Left lobe of liver (tissue), 2 donors: ENCODE measurements around the gene DHFR. TPM values are rescaled to one million over a fixed set of nuclear protein-coding genes. Genes with fewer than 3 reads are reported as not detected.

Source experiments
- ATAC-seq: fragments of 200-7000 bp; cut with Tn5 transposase; one replicate; pipeline ENCODE4 v1.9.1; 2020; ENCODE audit warnings: mild to moderate bottlenecking, moderate library complexity
- DNase-seq: peaks from one replicate; pipeline ENCODE4 v3.0.0-alpha.2; 2020; ENCODE audit warnings: low spot score
- total RNA-seq: library from RNA; stranded (reverse); gene quantifications from one replicate; pipeline ENCODE4 v1.2.1, GENCODE V29; 2021
- donor health status: DM: no; HTN: no; CAD: no; lungs with moderate emphysema.
- donor health status: DM: no; HTN: yes; CAD: no.

Gene DHFR
- total RNA-seq, 1 donor from 2014 or later, result 23.1 TPM

GRCh38 chr5:80655231-80655774 is 520 bp upstream of the DHFR start:
- DNase-seq (no peak), ATAC-seq (no peak)

GRCh38 chr5:80654054-80654390 is 761 bp downstream of the DHFR start:
- peak; percentile 70 for DNase-seq
- ATAC-seq, result peak; percentile 67

GRCh38 chr5:80653502-80653901 is 1.3 kb downstream of the DHFR start:
- ATAC-seq, result no peak

GRCh38 chr5:80646926-80647325 is 7.9 kb downstream of the DHFR start:
- DNase-seq (no peak), ATAC-seq (no peak)

More at GRCh38 chr5:80653502-80653901, 1.3 kb downstream of the DHFR start:
- DNase-seq, result no peak

- ATAC-seq (no peak), DNase-seq (no peak)
These were observed 9.9 kb downstream of the DHFR start for GRCh38 chr5:80644900-80645299.

- no peak for DNase-seq
- ATAC-seq, result no peak
These were observed 13.4 kb downstream of the DHFR start for GRCh38 chr5:80641353-80641752.

- ATAC-seq, result no peak
- DNase-seq, result no peak
These were observed 20.6 kb downstream of the DHFR start for GRCh38 chr5:80634193-80634592.

- no peak for ATAC-seq
- DNase-seq, result no peak
These were observed 22.1 kb downstream of the DHFR start for GRCh38 chr5:80632700-80633099.

- peak; percentile 98 for ATAC-seq
- no peak for DNase-seq
These were observed 23.2 kb downstream of the DHFR start for GRCh38 chr5:80631278-80632259.

- ATAC-seq (no peak), DNase-seq (no peak)
These were observed 25.5 kb downstream of the DHFR start for GRCh38 chr5:80629281-80629680.

GRCh38 chr5:80625230-80625629 is 29.6 kb downstream of the DHFR start:
- ATAC-seq (no peak), DNase-seq (no peak)

- no peak for DNase-seq
- ATAC-seq, result peak; percentile 72
These were observed 30.8 kb downstream of the DHFR start for GRCh38 chr5:80623999-80624398.

- no peak for ATAC-seq
- no peak for DNase-seq
These were observed 32.0 kb downstream of the DHFR start for GRCh38 chr5:80622756-80623155.

- DNase-seq (no peak), ATAC-seq (no peak)
These were observed 34.6 kb downstream of the DHFR start for GRCh38 chr5:80620211-80620610.

GRCh38 chr5:80619086-80619485 is 35.7 kb downstream of the DHFR start:
- ATAC-seq (no peak), DNase-seq (no peak)

GRCh38 chr5:80618438-80618837 is 36.3 kb downstream of the DHFR start:
- DNase-seq, result no peak
- no peak for ATAC-seq

- ATAC-seq, result no peak
- no peak for DNase-seq
These were observed 39.4 kb downstream of the DHFR start for GRCh38 chr5:80615266-80615914.

GRCh38 chr5:80609692-80610091 is 45.1 kb downstream of the DHFR start:
- DNase-seq (no peak), ATAC-seq (no peak)

GRCh38 chr5:80608731-80609130 is 46.1 kb downstream of the DHFR start:
- ATAC-seq, result no peak
- no peak for DNase-seq

GRCh38 chr5:80607832-80608231 is 47.0 kb downstream of the DHFR start:
- peak; percentile 60 for DNase-seq
- peak; percentile 99 for ATAC-seq

GRCh38 chr5:80607343-80607742 is 47.4 kb downstream of the DHFR start:
- peak; percentile 47 for ATAC-seq
- no peak for DNase-seq
